Measurements from ENCODE around the gene JKAMP. TPM values are rescaled to one million over a fixed set of nuclear protein-coding genes. Genes with fewer than 3 reads are reported as not detected.

The JKAMP gene
- total and polyA plus RNA-seq, 2 donors (not counting 3 experiments of a cell fraction or from before 2014, with no cell fraction given) = 30.8 to 160 TPM

- Histone ChIP-seq H3K4me3 (replicated peaks in 1 of 3; ENCODE audit: insufficient read depth in 1 of 3, low read depth in 1 of 3, low read length in 3 of 3) (no peak overlapping the region), H3K27ac (ENCODE audit: insufficient read depth, low read depth, low read length) (no peak overlapping the region), H3K9ac (replicated peaks; ENCODE audit: extremely low read depth, insufficient read depth, low read length) (no peak overlapping the region), H3K4me2 (ENCODE audit: insufficient read depth, low read length) (no peak overlapping the region), H3K4me1 (ENCODE audit: control insufficient read depth, extremely low read depth, insufficient read depth, low read length) (no peaks in the 10 kb centered on the region), H3K79me2 (ENCODE audit: control insufficient read depth, insufficient read depth, low read length) (no peaks in the 10 kb centered on the region), H3K9me3 (replicated peaks; ENCODE audit: control insufficient read depth, insufficient read depth, low read length) (no peaks in the 10 kb centered on the region), H3K27me3 (ENCODE audit: control insufficient read depth in 2 of 2, insufficient read depth in 2 of 2, low read length in 2 of 2) (peaks cover 0 to 7% of the 10 kb centered on the region in 2 experiments), H3K36me3 (ENCODE audit: control insufficient read depth in 2 of 2, extremely low read depth in 1 of 2, insufficient read depth in 2 of 2, low read length in 2 of 2) (no peaks in the 10 kb centered on the region), H2AFZ (ENCODE audit: low read depth, low read length) (no peak overlapping the region), H4K20me1 (replicated peaks; ENCODE audit: control insufficient read depth, extremely low read depth, insufficient read depth, low read length) (no peaks in the 10 kb centered on the region), H3K9me1 (replicated peaks; ENCODE audit: control insufficient read depth, extremely low read depth, insufficient read depth, low read length) (no peaks in the 10 kb centered on the region)
- CTCF ChIA-PET = interaction anchor here (1.3 to 2.9 kb wide), 3 partner anchors 48 to 387 kb away, joined by 4 to 22 read pairs (median 6); partner anchors contain the start of gene CCDC175
- POLR2A ChIA-PET = no interaction called here
- intact Hi-C loops (cut with micrococcal nuclease) (no loop called here), dilution Hi-C loops (cut with MboI; ENCODE audit: extremely low pct_ligation_motif_present, low sequenced_read_pairs) (no loop called here)
- TF ChIP-seq GATA2 (IDR thresholded peaks at IDR 0.05; ENCODE audit: insufficient read depth, insufficient read length, low read depth, low read length) (no peak), EZH2 (IDR thresholded peaks at IDR 0.05; ENCODE audit: borderline replicate concordance, low read depth, low read length, severe bottlenecking) (no peak), POLR2AphosphoS5 (IDR thresholded peaks at IDR 0.05; ENCODE audit: insufficient read depth, low read depth, low read length) (no peak), MAX (IDR thresholded peaks at IDR 0.05; ENCODE audit: insufficient read depth, insufficient read length) (no peak), FOS (IDR thresholded peaks at IDR 0.05; ENCODE audit: borderline replicate concordance, insufficient read depth, low read length) (no peak)
- FAIRE-seq (no peak), DNase-seq (ENCODE audit: low read depth, low spot score) (no peak)
- no TSS peak for BruUV-seq (replicated peaks)
These were observed 26.6 kb downstream of the JKAMP start for GRCh38 chr14:59510966-59511365.

- H3K9ac ChIP-seq (replicated peaks; ENCODE audit: extremely low read depth, insufficient read depth, low read length) = no peak overlapping the region
- FAIRE-seq (no peak), DNase-seq (ENCODE audit: low read depth, low spot score) (peak; percentile 8)
- intact Hi-C loops (cut with micrococcal nuclease) = loop anchor here (1.0 kb wide), 1 partner anchor 64 kb away; the partner anchor contains the start of gene CCDC175
- no peak overlapping the region for H3K27ac ChIP-seq (ENCODE audit: insufficient read depth, low read depth, low read length)
- H3K27me3 ChIP-seq (ENCODE audit: control insufficient read depth in 2 of 2, insufficient read depth in 2 of 2, low read length in 2 of 2) = peaks cover 0 to 7% of the 10 kb centered on the region in 2 experiments
- dilution Hi-C loops (cut with MboI; ENCODE audit: extremely low pct_ligation_motif_present, low sequenced_read_pairs) = no loop called here
- no peaks in the 10 kb centered on the region for H3K9me3 ChIP-seq (replicated peaks; ENCODE audit: control insufficient read depth, insufficient read depth, low read length)
- ChIA-PET CTCF (interaction anchor here (0.6 to 2.5 kb wide), 15 partner anchors 9 to 672 kb away, joined by 3 to 20 read pairs (median 5); partner anchors contain the start of genes CCDC175, JKAMP and L3HYPDH), POLR2A (no interaction called here)
- no peak overlapping the region for H2AFZ ChIP-seq (ENCODE audit: low read depth, low read length)
- H4K20me1 ChIP-seq (replicated peaks; ENCODE audit: control insufficient read depth, extremely low read depth, insufficient read depth, low read length) = no peaks in the 10 kb centered on the region
- H3K9me1 ChIP-seq (replicated peaks; ENCODE audit: control insufficient read depth, extremely low read depth, insufficient read depth, low read length) = no peaks in the 10 kb centered on the region
- H3K79me2 ChIP-seq (ENCODE audit: control insufficient read depth, insufficient read depth, low read length) = no peaks in the 10 kb centered on the region
- H3K4me1 ChIP-seq (ENCODE audit: control insufficient read depth, extremely low read depth, insufficient read depth, low read length) = no peaks in the 10 kb centered on the region
- H3K4me2 ChIP-seq (ENCODE audit: insufficient read depth, low read length) = no peak overlapping the region
- TF ChIP-seq CTCF (IDR thresholded peaks at IDR 0.05; ENCODE audit: extremely low read depth in 1 of 2, insufficient read depth in 1 of 2, low read depth in 1 of 2, low read length in 2 of 2) = peak; percentile 56 to 63
- TF ChIP-seq GATA2 (IDR thresholded peaks at IDR 0.05; ENCODE audit: insufficient read depth, insufficient read length, low read depth, low read length) = no peak
- no TSS peak for BruUV-seq (replicated peaks)
- H3K36me3 ChIP-seq (ENCODE audit: control insufficient read depth in 2 of 2, extremely low read depth in 1 of 2, insufficient read depth in 2 of 2, low read length in 2 of 2) = no peaks in the 10 kb centered on the region
- H3K4me3 ChIP-seq (replicated peaks in 1 of 3; ENCODE audit: insufficient read depth in 1 of 3, low read depth in 1 of 3, low read length in 3 of 3) = no peak overlapping the region
These were observed 27.7 kb downstream of the JKAMP start for GRCh38 chr14:59511916-59512575.

Measured in endothelial cell of umbilical vein (primary cell).